Activated naive CD4-positive, alpha-beta T cell treated with anti-CD3 and anti-CD28 coated beads, Interleukin-2, amount 50 U/mL, for 24 hours (primary cell): ENCODE data around the gene CHRNA5.

ENCODE experiments used
- H3K27ac Mint-ChIP-seq: one replicate; pipeline ENCODE4 v1.8.0; 2021; ENCODE audit warnings: mild to moderate bottlenecking, mixed read lengths
- H3K27me3 Mint-ChIP-seq: one replicate; pipeline ENCODE4 v1.8.0; 2021; ENCODE audit warnings: mixed read lengths
- H3K36me3 Mint-ChIP-seq: one replicate; pipeline ENCODE4 v1.8.0; 2021; ENCODE audit warnings: mixed read lengths
- H3K4me1 Mint-ChIP-seq: one replicate; pipeline ENCODE4 v1.8.0; 2021; ENCODE audit warnings: mixed read lengths
- H3K4me3 Mint-ChIP-seq: one replicate; pipeline ENCODE4 v1.8.0; 2021; ENCODE audit warnings: mild to moderate bottlenecking, mixed read lengths
- H3K9me3 Mint-ChIP-seq: one replicate; pipeline ENCODE4 v1.8.0; 2021; ENCODE audit warnings: mixed read lengths

The CHRNA5 gene

DNA sequence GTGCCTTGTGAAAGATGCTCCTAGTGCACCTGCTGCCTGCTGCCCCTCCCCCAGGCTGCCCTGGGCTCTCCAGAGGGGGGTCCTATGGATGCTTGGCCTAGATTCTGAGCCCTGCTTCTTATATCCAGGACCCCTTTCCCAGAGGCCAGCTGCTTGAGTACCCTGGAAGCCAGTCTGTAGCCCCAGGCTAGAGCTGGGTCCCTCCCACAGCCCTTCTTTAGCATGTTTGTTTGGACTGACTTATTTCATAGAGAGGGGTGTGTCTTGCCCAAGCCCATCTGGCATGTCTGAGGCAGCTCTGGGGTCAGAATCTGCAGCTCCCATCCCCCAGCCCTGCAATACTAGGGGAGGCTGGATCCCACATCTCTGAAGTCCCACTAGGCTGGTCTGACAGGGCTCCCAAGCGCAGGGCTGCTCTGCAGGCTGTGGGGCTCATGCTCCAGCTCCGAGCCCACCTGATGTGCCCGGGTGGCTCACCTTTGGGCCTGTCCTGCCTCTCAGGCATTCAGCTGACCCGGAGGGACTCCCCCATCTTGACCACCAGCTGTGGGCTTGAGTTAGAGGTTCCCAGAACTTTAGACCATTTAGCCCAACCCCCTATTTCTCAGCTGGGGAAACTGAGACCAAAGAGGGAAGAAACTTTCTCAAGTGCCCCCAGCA is 72.6 kb downstream of the CHRNA5 start:
- Mint-ChIP-seq H3K27me3 (peaks cover 13% of the 10 kb centered on the region), H3K9me3 (no peaks in the 10 kb centered on the region), H3K4me3 (no peak overlapping the region), H3K4me1 (peaks cover 10% of the 10 kb centered on the region), H3K27ac (no peak overlapping the region), H3K36me3 (no peaks in the 10 kb centered on the region)

DNA sequence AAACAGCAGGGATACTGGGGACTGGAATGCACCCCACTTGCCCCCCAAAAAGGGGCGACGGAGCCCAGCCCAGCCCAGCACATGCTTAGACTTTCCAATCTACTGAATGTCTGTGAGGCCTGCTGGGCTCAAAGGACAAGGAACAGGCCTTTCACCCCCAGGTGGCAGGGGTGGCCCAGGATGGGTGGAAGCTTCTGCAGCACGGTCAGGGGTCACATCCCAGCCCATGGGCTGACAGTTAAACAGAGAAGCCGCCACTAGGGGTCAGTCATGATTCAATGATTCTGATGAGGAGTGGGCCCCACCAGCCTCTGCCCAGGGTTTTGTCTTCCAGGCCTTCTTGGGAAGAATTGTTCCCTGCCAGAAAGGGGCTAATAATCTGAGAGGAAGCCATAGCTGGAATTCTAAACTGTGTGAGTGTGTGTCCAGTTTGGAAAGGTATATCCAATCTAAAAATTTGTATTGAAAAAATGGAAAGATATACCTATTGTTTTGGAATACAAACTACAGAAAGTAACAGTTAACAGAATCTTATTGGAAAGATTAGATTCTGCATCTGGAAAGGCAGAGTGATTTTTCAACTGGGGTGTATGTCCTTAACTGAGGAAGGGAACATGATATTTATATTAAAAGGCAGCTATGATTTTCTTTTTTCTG is 73.5 kb downstream of the CHRNA5 start:
- no peaks in the 10 kb centered on the region for H3K36me3 Mint-ChIP-seq
- no peaks in the 10 kb centered on the region for H3K9me3 Mint-ChIP-seq
- peaks cover 10% of the 10 kb centered on the region for H3K4me1 Mint-ChIP-seq
- H3K4me3 Mint-ChIP-seq: no peak overlapping the region
- H3K27me3 Mint-ChIP-seq: peaks cover 13% of the 10 kb centered on the region
- no peak overlapping the region for H3K27ac Mint-ChIP-seq

DNA sequence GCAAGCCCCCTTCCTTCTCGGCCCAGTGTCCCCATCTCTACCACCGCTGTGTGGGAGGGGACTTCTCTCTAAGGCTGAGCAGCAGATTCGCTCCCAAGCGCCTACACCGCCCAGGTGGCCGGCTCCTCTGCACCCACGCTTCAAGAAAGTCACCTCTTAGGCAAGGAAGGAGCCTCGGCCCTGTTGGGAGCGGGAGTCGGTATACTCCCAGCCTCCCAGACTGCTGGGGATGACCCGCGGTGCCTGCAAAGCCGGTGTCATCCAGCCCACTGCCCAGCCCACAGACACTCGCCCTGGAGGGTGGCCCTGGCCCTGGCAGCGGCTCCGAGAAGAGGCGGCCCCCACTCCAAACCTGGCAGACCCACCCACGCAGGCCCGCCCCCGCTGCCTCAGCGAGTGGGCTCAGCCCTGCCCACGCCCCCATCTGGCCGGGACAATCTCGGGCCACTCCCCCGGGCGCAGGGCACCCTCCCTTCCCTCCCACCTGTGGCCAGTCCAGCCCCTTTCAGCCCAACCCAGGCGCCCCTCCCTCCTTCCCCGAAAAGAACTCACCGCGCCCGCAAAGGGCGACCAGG is 75.3 kb downstream of the CHRNA5 start:
- H3K36me3 Mint-ChIP-seq: no peaks in the 10 kb centered on the region
- H3K4me3 Mint-ChIP-seq: peak overlapping the region; percentile 51
- H3K27ac Mint-ChIP-seq: no peak overlapping the region
- peaks cover 13% of the 10 kb centered on the region for H3K27me3 Mint-ChIP-seq
- peaks cover 10% of the 10 kb centered on the region for H3K4me1 Mint-ChIP-seq
- no peaks in the 10 kb centered on the region for H3K9me3 Mint-ChIP-seq

DNA sequence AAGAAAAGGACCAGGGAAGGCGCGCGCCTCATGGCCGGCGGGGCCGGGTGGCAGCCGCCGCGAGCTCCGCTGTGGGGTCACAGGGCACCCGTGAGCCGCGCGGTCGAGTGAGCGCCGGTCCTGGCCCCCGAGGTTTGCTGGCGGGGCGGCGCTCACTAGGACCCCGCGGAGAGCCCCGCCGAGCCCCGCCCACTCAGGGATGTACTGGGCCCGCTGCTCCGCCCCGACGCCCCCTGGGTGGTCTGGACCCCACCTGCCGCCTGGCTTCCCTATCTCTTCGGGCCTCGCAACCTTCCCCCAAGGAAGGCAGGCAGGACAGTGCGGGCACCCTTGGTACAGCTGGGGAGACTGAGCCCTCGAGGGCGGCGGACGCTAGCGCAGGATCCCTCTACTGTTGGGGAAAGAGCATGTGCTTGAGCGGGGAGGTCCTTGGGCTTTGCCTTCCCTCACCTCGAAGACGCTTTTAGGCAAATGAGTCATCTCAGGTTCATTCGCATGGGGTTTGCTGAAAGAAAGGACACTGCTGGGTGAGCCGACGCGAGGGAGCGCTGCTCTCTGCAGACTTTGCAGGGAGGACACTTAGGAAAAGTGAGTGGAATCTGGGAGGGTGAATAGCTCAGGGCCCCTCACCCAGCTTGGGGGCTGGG is 75.9 kb downstream of the CHRNA5 start, which contains the start of gene CHRNB4:
CHRNB4 (minus strand) TSS at position 109 of the 647 bp plus-strand sequence; CDS start at position 32, 77 bp downstream.
- peaks cover 10% of the 10 kb centered on the region for H3K4me1 Mint-ChIP-seq
- no peak within 1 kb of the TSS for H3K27ac Mint-ChIP-seq
- H3K9me3 Mint-ChIP-seq: no peaks in the 10 kb centered on the region
- H3K36me3 Mint-ChIP-seq: no peaks in the 10 kb centered on the region
- peaks cover 13% of the 10 kb centered on the region for H3K27me3 Mint-ChIP-seq
- peak within 1 kb of the TSS; percentile 63 for H3K4me3 Mint-ChIP-seq

DNA sequence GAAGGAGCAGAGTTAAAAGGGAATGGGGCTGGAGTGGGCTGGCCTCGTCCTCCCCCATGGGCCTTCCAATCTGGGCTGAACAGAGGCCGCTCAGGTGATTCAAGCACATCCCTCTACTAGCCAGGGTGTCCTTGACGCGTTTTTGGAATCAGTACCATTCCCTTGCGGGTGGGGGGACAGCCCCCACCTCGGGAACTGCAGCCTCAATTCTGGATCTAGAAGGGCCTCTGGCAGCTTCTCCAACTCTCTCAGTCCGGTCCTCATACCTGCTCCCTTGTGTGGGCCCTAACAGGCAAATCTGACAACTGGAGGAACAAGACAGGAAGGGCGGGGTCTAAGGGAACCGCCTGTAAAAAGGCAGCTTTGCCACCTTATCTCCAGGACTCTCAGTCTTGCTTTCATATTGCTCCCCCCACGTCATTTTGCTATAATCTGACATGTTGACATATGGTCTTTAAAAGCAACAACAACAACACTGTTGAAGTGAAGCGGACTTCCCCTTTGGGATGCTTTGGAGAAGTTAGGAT is 76.5 kb downstream of the CHRNA5 start:
- H3K4me1 Mint-ChIP-seq: peaks cover 10% of the 10 kb centered on the region
- no peaks in the 10 kb centered on the region for H3K36me3 Mint-ChIP-seq
- H3K9me3 Mint-ChIP-seq: no peaks in the 10 kb centered on the region
- peak overlapping the region; percentile 63 for H3K4me3 Mint-ChIP-seq
- peaks cover 12% of the 10 kb centered on the region for H3K27me3 Mint-ChIP-seq
- H3K27ac Mint-ChIP-seq: no peak overlapping the region

DNA sequence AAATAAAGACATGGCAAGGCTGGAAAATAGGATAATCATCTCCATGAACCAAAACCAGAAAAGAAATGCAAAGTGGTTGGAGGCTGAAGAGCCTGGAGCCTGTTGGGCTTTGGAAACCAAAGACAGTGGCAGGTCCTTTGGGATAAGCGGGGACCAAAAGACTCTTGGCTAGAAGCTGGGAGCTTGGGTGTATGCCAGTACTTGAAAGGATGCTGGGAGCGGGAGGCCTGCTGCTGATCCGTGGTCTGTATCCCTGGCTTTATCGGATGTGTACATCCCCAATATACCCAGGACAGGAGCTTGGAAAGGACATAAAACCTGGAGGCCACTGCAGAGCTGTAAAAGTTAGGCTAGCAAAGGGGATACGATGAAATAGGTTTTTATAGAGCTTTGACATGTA is 77.0 kb downstream of the CHRNA5 start:
- peak overlapping the region; percentile 20 for H3K4me3 Mint-ChIP-seq

More for the DNA sequence above, 77.0 kb downstream of the CHRNA5 start:
- Mint-ChIP-seq H3K27ac (no peak overlapping the region), H3K4me1 (peaks cover 10% of the 10 kb centered on the region), H3K27me3 (peaks cover 12% of the 10 kb centered on the region), H3K9me3 (no peaks in the 10 kb centered on the region), H3K36me3 (no peaks in the 10 kb centered on the region)
